ENCODE results near the gene YAP1. TPM values are rescaled to one million over a fixed set of nuclear protein-coding genes. Genes with fewer than 3 reads are reported as not detected.

YAP1 gene
- polyA plus RNA-seq, 3 donors, result not detected

DNA sequence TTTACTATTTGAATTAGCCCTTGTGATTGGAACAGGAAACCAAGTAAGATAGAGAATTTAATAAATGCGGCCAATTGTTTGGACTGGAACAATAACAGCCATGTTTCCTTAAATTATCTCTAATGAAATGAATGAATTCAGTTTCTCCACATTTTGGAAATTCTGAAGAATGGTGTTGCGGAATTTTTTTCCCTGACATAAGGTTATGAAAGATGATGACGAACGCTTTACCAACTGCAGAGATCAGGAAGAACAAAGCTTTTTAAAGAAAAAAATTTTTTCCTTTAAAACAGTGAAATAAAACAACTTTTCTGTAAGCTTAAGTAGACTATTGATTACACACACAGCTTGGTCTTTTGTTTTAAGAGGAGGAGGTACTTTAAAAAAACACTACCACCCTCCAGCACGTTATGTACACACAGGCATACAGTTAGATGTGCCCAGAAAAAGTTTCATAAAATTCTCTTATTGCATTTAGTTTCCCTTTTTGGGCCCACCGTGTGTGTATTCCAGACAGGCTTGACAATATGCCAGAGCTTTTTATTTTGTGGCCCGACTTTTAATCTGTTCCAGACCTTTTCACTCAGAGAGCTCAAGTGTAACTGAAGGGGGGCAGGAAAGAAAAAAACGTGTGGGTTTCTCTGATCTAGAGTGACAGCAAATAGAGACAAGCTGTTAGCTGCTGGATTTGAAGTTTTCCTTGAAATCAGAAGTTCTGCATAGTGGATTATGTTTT lies 77.3 kb downstream of the YAP1 start:
- Histone ChIP-seq H2AFZ (ENCODE audit: insufficient read depth, low read depth, low read length, poor library complexity, severe bottlenecking) (no peak overlapping the region), H3K4me1 (ENCODE audit: control insufficient read depth in 1 of 2, insufficient read depth in 2 of 2, low read length in 2 of 2) (no peaks in the 10 kb centered on the region), H3K9me3 (replicated peaks in 1 of 2; ENCODE audit: control insufficient read depth in 1 of 2, insufficient read depth in 1 of 2, low read length in 2 of 2) (no peaks in the 10 kb centered on the region), H3K79me2 (ENCODE audit: insufficient read depth, low read length) (no peaks in the 10 kb centered on the region), H4K20me1 (ENCODE audit: insufficient read depth, low read length) (no peaks in the 10 kb centered on the region), H3K27me3 (ENCODE audit: control insufficient read depth in 2 of 2, insufficient read depth in 2 of 2, low read length in 2 of 2) (peaks cover 8 to 13% of the 10 kb centered on the region in 2 donors), H3K36me3 (replicated peaks in 1 of 2; ENCODE audit: control insufficient read depth in 1 of 2, insufficient read depth in 2 of 2, low read length in 2 of 2) (no peaks in the 10 kb centered on the region), H3K4me3 (replicated peaks in 1 of 3; ENCODE audit: low read depth in 2 of 3, low read length in 3 of 3) (no peak overlapping the region), H3K9ac (ENCODE audit: insufficient read depth, low read length, poor library complexity, severe bottlenecking) (no peak overlapping the region), H3K27ac (ENCODE audit: low read depth in 1 of 2, low read length in 2 of 2) (no peak overlapping the region), H3K4me2 (replicated peaks; ENCODE audit: extremely low read depth, low read length, poor library complexity, severe bottlenecking) (no peak overlapping the region)
- no peaks in the 10 kb centered on the region for H3K36me3 Mint-ChIP-seq
- TF ChIP-seq, protein P1, sequence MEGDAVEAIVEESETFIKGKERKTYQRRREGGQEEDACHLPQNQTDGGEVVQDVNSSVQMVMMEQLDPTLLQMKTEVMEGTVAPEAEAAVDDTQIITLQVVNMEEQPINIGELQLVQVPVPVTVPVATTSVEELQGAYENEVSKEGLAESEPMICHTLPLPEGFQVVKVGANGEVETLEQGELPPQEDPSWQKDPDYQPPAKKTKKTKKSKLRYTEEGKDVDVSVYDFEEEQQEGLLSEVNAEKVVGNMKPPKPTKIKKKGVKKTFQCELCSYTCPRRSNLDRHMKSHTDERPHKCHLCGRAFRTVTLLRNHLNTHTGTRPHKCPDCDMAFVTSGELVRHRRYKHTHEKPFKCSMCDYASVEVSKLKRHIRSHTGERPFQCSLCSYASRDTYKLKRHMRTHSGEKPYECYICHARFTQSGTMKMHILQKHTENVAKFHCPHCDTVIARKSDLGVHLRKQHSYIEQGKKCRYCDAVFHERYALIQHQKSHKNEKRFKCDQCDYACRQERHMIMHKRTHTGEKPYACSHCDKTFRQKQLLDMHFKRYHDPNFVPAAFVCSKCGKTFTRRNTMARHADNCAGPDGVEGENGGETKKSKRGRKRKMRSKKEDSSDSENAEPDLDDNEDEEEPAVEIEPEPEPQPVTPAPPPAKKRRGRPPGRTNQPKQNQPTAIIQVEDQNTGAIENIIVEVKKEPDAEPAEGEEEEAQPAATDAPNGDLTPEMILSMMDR (IDR thresholded peaks at IDR 0.05), result no peak
- peaks cover 4 to 18% (median 8%) of the 10 kb centered on the region in 3 donors for H3K27me3 Mint-ChIP-seq (ENCODE audit: low read depth in 3 of 3)
- no peak for DNase-seq
- H3K27ac Mint-ChIP-seq, result no peak overlapping the region
- H3K4me3 Mint-ChIP-seq, result no peak overlapping the region
- no peaks in the 10 kb centered on the region for H3K4me1 Mint-ChIP-seq
- 0% methylated on average over 1 of the region's 8 CpGs for WGBS (ENCODE audit: insufficient coverage)
- intact Hi-C loops (cut with micrococcal nuclease), result no loop called here
- H3K9me3 Mint-ChIP-seq, result peaks cover 0 to 2% (median 0%) of the 10 kb centered on the region in 7 donors

- H3K79me2 ChIP-seq (ENCODE audit: insufficient read depth, low read length), result no peaks in the 10 kb centered on the region
- H3K4me3 Mint-ChIP-seq, result no peak overlapping the region
- no peaks in the 10 kb centered on the region for H3K4me1 ChIP-seq (ENCODE audit: control insufficient read depth in 1 of 2, insufficient read depth in 2 of 2, low read length in 2 of 2)
- H2AFZ ChIP-seq (ENCODE audit: insufficient read depth, low read depth, low read length, poor library complexity, severe bottlenecking), result no peak overlapping the region
- H3K36me3 ChIP-seq (replicated peaks in 1 of 2; ENCODE audit: control insufficient read depth in 1 of 2, insufficient read depth in 2 of 2, low read length in 2 of 2), result no peaks in the 10 kb centered on the region
- H3K27ac Mint-ChIP-seq, result no peak overlapping the region
- H3K27me3 Mint-ChIP-seq (ENCODE audit: low read depth in 3 of 3), result peaks cover 5 to 18% (median 8%) of the 10 kb centered on the region in 3 donors
- no peak overlapping the region for H3K27ac ChIP-seq (ENCODE audit: low read depth in 1 of 2, low read length in 2 of 2)
- H3K9ac ChIP-seq (ENCODE audit: insufficient read depth, low read length, poor library complexity, severe bottlenecking), result no peak overlapping the region
- H3K4me1 Mint-ChIP-seq, result no peaks in the 10 kb centered on the region
- H4K20me1 ChIP-seq (ENCODE audit: insufficient read depth, low read length), result no peaks in the 10 kb centered on the region
- no peak overlapping the region for H3K4me3 ChIP-seq (replicated peaks in 1 of 3; ENCODE audit: low read depth in 2 of 3, low read length in 3 of 3)
- no peaks in the 10 kb centered on the region for H3K9me3 ChIP-seq (replicated peaks in 1 of 2; ENCODE audit: control insufficient read depth in 1 of 2, insufficient read depth in 1 of 2, low read length in 2 of 2)
- no peak overlapping the region for H3K4me2 ChIP-seq (replicated peaks; ENCODE audit: extremely low read depth, low read length, poor library complexity, severe bottlenecking)
- DNase-seq, result no peak
- H3K27me3 ChIP-seq (ENCODE audit: control insufficient read depth in 2 of 2, insufficient read depth in 2 of 2, low read length in 2 of 2), result peaks cover 8 to 13% of the 10 kb centered on the region in 2 donors
- WGBS (ENCODE audit: insufficient coverage), result no CpG with 5 or more reads among the region's 5 CpGs
- intact Hi-C loops (cut with micrococcal nuclease), result no loop called here
- no peaks in the 10 kb centered on the region for H3K9me3 Mint-ChIP-seq
- H3K36me3 Mint-ChIP-seq, result no peaks in the 10 kb centered on the region
- TF ChIP-seq, protein P1 (IDR thresholded peaks at IDR 0.05), result no peak
Measured at GRCh38 chr11:102188488-102188887, 78.2 kb downstream of the YAP1 start.

Measured in CD14-positive monocyte (primary cell).